GM12875 (cell line): Measurements from ENCODE around the gene ANGPTL2.

Experiments used
- H3K4me3 ChIP-seq: one replicate; pipeline ENCODE4 v1.5.1; 2011; ENCODE audit warnings: low read depth, low read length, control low read depth
- TF ChIP-seq, protein P1 (sequence below): IDR thresholded peaks from 2 replicates; pipeline ENCODE4 v1.5.1; 2011; ENCODE audit warnings: low read depth, mild to moderate bottlenecking, control low read depth, inconsistent platforms, low read length, moderate library complexity, borderline replicate concordance; ENCODE audit not compliant: insufficient read depth

The ANGPTL2 gene

GRCh38 chr9:127102176-127102575 lies 20.3 kb downstream of the ANGPTL2 start:
- TF ChIP-seq, protein P1, sequence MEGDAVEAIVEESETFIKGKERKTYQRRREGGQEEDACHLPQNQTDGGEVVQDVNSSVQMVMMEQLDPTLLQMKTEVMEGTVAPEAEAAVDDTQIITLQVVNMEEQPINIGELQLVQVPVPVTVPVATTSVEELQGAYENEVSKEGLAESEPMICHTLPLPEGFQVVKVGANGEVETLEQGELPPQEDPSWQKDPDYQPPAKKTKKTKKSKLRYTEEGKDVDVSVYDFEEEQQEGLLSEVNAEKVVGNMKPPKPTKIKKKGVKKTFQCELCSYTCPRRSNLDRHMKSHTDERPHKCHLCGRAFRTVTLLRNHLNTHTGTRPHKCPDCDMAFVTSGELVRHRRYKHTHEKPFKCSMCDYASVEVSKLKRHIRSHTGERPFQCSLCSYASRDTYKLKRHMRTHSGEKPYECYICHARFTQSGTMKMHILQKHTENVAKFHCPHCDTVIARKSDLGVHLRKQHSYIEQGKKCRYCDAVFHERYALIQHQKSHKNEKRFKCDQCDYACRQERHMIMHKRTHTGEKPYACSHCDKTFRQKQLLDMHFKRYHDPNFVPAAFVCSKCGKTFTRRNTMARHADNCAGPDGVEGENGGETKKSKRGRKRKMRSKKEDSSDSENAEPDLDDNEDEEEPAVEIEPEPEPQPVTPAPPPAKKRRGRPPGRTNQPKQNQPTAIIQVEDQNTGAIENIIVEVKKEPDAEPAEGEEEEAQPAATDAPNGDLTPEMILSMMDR, result no peak
- no peak overlapping the region for H3K4me3 ChIP-seq

- TF ChIP-seq, protein P1, result no peak
- no peak overlapping the region for H3K4me3 ChIP-seq
These were observed 22.8 kb downstream of the ANGPTL2 start for GRCh38 chr9:127099664-127100063.

- TF ChIP-seq, protein P1, result no peak
These were observed 23.4 kb downstream of the ANGPTL2 start for GRCh38 chr9:127098916-127099553.

DNA sequence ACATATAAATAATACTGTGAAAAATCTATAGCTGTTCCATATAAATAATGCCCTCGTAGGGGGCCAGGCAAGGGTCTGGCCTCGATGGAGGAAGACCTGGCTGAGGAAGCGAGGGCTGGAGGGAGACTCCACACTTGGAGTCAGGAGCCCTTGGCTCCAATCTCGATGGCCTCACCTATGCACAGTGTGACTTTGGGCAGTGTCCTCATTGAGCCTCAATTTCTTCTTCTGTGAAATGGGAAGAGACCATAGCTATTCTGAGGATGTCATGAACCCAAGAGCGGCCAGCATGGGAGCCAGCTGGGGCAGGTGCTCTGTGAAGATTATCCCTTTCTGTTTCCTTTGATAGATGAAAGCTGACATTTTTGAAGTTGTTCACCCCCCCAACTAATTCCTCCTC lies 24.8 kb downstream of the ANGPTL2 start:
- TF ChIP-seq, protein P1, result no peak

More at GRCh38 chr9:127098916-127099553, 23.4 kb downstream of the ANGPTL2 start:
- no peak overlapping the region for H3K4me3 ChIP-seq

DNA sequence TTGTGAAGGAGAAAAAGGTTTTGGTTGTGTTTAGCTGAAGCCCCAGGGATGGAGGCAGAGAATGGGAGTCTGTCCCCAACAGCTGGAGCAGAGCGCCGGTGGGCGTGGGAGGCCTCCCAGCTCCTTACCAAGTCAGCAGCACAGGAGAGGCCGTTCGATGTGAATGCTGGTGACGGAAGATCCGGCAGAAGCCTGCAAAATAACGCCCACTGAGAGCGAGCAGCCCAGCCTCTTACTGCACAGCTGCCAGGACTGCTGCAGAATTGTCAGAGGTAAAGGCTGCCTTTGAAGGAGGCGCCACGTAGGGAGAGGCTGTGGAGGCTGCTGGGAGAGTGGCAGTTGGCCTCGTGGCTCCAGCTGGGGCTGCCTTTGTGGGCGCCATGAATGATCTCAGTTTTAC lies 26.2 kb downstream of the ANGPTL2 start:
- TF ChIP-seq, protein P1, result no peak
- H3K4me3 ChIP-seq, result no peak overlapping the region

More for the DNA sequence above, 24.8 kb downstream of the ANGPTL2 start:
- H3K4me3 ChIP-seq, result no peak overlapping the region

GRCh38 chr9:127095411-127095810 lies 27.0 kb downstream of the ANGPTL2 start:
- TF ChIP-seq, protein P1, result no peak

GRCh38 chr9:127093319-127094020 lies 29.0 kb downstream of the ANGPTL2 start:
- no peak overlapping the region for H3K4me3 ChIP-seq
- TF ChIP-seq, protein P1, result 0 out of 2 replicates have a peak, but pooled peaks have one; percentile 10

More at GRCh38 chr9:127095411-127095810, 27.0 kb downstream of the ANGPTL2 start:
- no peak overlapping the region for H3K4me3 ChIP-seq
